WI38 (cell line): Measurements from ENCODE around the gene CFAP46.
"Not testable (repeated sequence)": the region's sequence is repeated elsewhere in the genome, so short reads cannot be mapped to it uniquely, and the experiment has no call there.

Experiments
- H3K4me3 ChIP-seq: 2 replicates; pipeline ENCODE4 v1.5.1; 2011; ENCODE audit warnings: low read depth, mild to moderate bottlenecking, control low read depth, low read length
- CTCF ChIP-seq: IDR thresholded peaks from 2 replicates; pipeline ENCODE4 v1.5.1; 2012; ENCODE audit warnings: low read depth, mild to moderate bottlenecking, control low read depth, low read length

Gene CFAP46

GRCh38 chr10:132832186-132832969 lies 110.0 kb downstream of the CFAP46 start:
- TF ChIP-seq CTCF = no peak
- no peak overlapping the region for H3K4me3 ChIP-seq

- H3K4me3 ChIP-seq = no peak overlapping the region
- TF ChIP-seq CTCF = no peak
Observed at GRCh38 chr10:132829403-132829802, 113.0 kb downstream of the CFAP46 start.

- no peak for TF ChIP-seq CTCF
- H3K4me3 ChIP-seq = no peak overlapping the region
Observed at GRCh38 chr10:132828681-132829080, 113.7 kb downstream of the CFAP46 start.

GRCh38 chr10:132827861-132828539 lies 114.4 kb downstream of the CFAP46 start:
- no peak overlapping the region for H3K4me3 ChIP-seq
- no peak for TF ChIP-seq CTCF

- H3K4me3 ChIP-seq = no peak overlapping the region
Observed at GRCh38 chr10:132827423-132827789, 115.0 kb downstream of the CFAP46 start.

GRCh38 chr10:132826524-132827422 lies 115.6 kb downstream of the CFAP46 start:
- TF ChIP-seq CTCF = no peak
- no peak overlapping the region for H3K4me3 ChIP-seq

More at GRCh38 chr10:132827423-132827789, 115.0 kb downstream of the CFAP46 start:
- no peak for TF ChIP-seq CTCF

- H3K4me3 ChIP-seq = not testable (repeated sequence)
Observed at GRCh38 chr10:132825783-132826523, 116.4 kb downstream of the CFAP46 start.
